Activated CD8-positive, alpha-beta memory T cell treated with anti-CD3 and anti-CD28 coated beads, Interleukin-2, amount 50 U/mL, for 1 hour (primary cell): ENCODE results near the gene SUSD6.
"Not testable (repeated sequence)": the region's sequence is repeated elsewhere in the genome, so short reads cannot be mapped to it uniquely, and the experiment has no call there.

ENCODE experiments used
- DNase-seq: peaks from one replicate; pipeline ENCODE4 v3.0.0-alpha.2; 2020; ENCODE audit errors: extremely low read depth

The SUSD6 gene

GRCh38 chr14:69712599-69713088, 101.2 kb downstream of the SUSD6 start:
- no peak for DNase-seq

DNA sequence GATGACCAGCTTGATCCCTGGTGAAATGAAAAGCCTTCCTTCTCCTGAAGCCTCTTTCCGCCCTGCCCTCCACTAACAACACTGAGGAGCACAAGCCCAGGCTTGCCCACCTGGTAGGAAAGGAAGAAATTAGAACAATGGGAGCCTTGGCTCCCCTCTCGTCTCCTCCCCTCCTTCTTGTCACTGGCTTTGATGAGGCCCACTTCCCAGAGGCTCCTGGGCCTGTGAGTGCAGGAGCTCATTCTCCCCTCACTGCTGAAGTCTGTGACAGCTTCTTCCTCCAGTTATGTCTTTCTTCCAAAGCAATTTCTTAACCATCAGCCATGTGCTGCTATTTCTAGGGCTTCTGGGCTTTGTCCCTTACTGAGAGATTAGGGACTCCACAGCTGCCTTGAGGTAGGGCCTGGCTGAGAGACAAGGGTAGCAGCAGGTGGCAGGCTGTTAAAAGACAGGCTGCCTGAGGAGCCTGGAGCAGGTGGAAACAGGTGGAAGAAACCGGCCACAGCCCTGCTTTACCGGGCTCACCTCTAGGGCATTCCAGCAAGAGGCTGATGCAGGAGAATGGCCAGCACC, 101.9 kb downstream of the SUSD6 start:
- no peak for DNase-seq

GRCh38 chr14:69713993-69714679, 102.7 kb downstream of the SUSD6 start:
- no peak for DNase-seq

DNA sequence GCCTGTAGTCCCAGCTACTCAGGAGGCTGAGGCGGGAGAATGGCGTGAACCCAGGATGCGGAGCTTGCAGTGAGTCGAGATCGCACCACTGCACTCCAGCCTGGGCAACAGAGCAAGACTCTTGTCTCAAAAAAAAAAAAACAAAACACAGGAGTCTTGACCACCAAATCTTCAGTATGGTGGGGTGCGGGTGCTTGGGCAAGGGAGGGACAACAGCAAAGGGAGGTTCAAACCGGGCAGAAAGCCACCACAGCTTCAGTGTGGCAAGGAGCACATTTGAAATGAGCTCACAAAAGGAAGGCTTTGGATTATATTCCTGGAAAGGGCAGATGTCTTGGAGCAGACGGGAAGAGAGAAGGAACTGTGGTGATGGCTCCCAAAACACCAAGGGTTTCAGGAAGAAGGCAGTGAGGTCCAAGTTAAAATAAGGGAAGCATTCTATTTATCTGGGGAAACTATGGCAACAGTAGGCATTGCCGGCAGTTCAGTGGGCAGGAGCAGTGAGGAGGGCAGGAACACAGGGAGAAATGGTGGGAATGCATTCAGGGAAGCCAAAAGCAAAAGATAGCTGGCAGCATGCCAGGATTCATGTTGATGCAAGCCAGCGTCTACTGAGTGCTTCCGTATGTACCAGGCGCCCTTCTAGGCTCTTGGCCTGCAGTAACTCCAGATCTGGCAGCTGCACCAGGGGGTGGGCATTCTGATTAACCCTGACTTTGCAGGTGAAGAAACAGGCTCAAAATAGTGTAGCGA, 104.5 kb downstream of the SUSD6 start:
- no peak for DNase-seq

DNA sequence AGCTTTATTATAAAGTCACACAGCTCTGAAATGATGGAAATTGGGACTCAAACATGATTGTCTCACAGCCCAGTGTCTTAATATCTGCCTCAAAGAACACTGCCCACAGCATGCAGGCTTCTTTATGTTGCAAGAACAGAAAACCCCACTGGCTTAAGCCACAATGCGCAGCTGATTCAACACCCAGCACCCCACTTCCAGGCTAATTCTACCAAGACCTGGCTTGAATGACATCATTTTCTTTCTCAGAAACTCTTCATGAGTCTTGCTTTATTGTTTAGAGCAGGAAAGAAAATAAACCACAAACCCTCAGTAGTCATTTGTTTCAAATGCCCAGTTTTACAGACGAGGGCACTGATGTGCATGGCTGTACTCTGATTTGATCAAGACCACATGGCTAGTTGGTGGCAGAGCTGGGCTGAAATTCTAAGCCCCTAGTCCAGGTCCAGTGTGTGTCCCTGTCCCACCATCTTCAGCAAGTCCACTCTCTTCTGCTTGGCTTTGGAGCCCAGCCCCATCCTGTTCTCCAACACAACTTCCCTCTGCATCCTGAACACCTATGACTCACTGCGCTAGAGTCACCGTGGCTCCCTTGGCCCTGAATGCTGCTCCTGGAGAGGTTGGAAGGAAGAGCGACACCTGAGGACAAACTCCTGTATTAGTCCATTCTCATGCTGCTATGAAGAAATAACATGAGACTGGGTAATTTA, 105.2 kb downstream of the SUSD6 start:
- no peak for DNase-seq

GRCh38 chr14:69718614-69719013, 107.2 kb downstream of the SUSD6 start:
- DNase-seq = not testable (repeated sequence)

GRCh38 chr14:69719501-69719951, 108.1 kb downstream of the SUSD6 start:
- no peak for DNase-seq

- DNase-seq = no peak
These were observed 109.5 kb downstream of the SUSD6 start for GRCh38 chr14:69720912-69721311.

DNA sequence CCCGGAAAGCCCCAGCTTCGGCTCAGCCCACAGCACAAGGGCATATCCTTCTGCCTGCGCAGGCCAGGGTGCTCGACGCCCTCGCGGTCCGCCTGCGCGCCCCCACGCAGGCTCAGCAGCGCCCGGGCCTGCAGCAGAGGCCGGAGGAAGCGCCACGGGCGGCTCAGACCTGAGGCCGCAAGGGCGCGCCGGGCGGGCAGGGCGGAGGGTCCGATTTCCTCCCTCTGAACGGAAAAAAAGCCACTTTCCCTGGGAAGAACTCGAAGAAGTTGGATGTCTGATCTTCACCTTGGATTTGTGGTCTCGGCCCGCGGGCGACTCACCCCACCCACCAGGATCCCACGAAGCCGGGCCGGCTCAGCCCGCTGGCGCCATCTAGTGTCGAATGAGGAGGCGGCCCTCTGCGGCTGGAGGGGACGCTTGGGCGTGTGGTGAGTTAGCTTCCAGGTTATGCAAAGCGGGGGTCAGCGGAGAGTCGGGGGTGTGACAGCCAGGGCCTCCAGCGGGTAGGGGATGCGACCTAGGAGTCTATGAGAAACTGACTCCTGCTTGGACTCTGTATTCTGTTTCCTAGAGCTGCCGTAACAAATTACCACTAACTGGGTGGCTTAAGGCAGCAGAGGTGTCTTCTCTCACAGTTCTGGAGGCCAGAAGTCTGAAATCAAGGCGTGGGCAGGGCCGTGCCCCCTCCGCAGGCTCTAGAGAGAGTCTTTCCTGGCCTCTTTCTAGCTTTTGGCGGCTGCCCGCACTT, 115.5 kb downstream of the SUSD6 start:
- DNase-seq = peak; percentile 47

DNA sequence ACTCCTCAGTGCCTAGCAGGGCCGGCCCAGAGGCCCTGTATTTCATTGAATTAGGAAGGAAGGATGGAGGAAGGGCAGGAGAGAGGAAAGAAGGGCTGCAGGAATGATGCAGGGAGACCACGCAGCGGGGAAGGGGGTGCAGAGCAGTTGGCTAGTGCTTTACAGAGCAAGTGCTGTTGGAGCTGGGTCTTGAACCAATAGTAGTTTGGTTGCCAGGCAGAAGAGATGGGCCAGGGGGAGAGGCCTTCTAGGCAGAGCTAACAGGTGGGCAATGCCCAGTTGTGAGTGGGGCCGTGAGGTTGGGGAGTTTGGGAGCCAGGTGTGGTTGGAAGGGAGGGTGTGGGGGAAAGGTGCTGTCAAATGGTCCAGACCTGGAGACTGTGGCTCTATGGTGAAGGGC, 116.5 kb downstream of the SUSD6 start:
- DNase-seq = no peak

DNA sequence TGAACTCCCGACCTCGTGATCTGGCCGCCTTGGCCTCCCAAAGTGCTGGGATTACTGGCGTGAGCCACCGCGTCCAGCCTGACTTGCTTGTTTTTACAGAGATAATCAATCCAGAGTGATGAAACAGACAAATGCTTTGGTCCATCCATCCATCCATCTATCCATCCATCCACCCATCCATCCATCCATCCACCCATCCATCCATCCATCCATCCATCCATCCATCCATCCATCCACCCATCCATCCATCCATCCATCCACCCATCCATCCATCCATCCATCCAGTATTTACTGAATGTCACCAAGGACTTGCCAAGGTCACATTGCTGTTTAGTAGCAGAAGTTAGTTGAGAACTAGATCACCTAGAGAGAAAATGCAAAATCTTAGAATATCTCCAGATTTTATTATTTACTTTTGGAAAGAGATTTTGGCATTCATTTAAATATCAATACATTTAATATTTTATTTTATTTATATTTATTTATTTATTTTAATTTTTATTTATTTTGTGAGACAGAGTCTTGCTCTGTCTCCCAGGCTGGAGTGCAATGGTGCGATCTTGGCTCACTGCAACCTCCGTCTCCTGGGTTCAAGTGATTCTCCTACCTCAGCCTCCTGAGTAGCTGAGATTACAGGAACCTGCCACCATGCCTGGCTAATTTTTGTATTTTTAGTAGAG, 120.7 kb downstream of the SUSD6 start:
- DNase-seq = not testable (repeated sequence)

- not testable (repeated sequence) for DNase-seq
These were observed 125.0 kb downstream of the SUSD6 start for GRCh38 chr14:69736405-69736804.

DNA sequence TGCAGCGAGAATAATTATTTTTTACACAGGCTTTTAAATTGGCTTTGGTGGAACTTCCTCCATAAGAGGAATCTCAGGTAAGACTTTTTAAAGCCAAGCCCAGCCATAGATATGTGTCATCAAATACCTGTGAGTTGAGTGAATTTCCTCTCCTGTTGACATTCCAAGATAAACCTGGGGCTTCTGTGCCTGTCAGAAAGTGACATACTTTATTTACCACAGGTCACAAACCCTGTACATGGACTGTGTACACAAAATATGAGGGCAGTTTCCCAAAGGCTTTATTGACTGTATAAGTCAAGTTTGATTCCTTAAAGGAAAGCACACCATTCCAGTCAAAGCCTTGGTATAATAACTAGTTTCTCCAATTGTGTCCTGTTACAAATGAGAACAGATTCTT, 129.7 kb downstream of the SUSD6 start:
- DNase-seq = no peak

DNA sequence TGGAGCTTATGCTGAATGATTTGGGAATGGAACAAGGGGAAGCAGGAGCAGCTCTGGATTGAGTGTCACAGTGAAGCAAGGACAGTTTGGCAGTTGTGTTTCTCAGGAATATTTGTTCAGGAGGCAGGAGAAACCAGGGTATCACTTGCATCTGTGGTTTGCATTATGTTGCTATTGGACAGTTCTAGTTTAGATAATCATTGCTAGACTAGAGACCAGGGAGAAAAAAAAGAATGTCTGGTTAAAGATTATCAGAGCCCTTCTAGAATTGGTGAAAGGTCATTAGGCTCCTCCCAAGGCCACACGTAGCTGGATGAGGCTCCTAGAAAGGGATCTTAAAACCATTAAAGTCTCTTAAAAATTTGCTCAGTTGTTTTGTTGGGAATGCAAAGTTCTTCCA, 138.6 kb downstream of the SUSD6 start:
- DNase-seq = no peak

GRCh38 chr14:69750495-69750894, 139.1 kb downstream of the SUSD6 start:
- no peak for DNase-seq

DNA sequence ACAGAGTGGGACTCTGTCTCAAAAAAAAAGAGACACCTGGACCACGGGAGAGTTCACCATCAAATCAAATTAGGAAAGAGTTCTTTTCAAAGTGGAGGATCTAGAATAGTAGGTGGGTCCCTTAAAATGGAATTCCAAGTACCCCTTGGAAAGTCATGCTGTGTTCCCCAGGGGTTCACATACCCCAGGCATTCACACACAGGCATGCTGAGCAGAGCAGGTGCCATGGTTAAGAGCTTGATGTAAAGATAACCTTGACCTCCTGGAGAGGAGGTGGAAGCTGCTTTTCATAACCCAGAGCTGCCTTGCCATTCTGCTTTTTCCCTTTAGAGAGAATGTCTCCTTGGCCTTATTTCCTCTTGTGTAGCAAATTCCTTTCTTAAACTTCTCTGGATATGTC, 141.4 kb downstream of the SUSD6 start:
- no peak for DNase-seq

DNA sequence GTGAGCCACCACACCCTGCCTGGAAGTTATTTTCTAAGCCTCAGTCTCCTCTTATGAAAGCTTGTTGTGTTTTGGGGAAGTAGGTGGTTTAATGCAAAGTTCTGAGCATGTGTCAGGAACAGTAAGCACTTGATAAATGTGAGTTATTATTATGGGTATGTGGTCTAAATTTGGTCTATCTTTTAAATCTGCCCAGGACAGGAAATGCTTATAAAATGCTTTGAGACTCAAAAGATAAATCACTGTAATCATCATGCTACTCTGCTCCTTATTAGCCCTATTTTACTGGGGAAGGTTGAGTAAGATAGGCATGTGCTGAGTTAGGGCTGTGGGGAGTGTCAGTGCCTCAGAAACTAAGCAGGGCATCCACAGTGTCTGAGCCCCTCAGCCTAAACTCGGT, 142.5 kb downstream of the SUSD6 start:
- no peak for DNase-seq

DNA sequence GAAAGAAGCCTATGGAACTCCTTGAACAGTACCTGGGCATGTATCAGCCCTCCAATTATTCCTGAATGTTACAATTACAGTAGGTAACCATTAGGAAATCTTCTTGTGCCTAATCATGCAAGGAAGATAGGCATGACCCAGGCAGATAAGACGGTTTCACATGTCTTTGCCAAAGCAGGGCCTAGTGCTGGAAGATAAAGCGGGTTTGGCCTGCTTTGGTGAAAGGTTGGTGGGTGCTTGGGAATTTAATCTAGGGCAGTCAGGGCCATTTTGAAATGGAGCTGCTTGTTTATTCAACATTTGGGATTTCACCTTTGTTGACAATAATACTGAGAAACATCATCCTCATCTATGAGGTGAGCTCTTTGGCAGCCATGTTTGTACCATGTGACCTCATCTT, 143.1 kb downstream of the SUSD6 start:
- DNase-seq = no peak

DNA sequence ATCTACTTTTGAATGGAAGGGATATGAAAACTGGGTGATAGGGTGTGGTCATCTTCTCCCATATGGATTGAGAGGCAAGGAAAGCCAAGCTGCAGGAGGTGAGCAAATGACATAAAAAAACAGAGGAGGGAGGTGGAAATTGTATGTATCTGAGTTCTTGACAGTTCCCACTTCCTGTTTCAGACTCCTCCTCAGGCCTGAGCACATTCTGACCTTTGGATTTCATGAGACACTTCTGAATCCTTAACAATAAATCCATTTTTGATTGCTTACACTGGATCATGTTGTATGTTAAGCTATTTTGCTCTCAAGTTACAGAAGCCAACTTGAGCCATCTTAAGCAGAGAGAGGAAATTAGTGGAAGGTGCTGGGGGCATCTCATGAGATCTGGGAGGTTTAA, 143.9 kb downstream of the SUSD6 start:
- no peak for DNase-seq

- DNase-seq = no peak
These were observed 144.4 kb downstream of the SUSD6 start for GRCh38 chr14:69755784-69756183.

- no peak for DNase-seq
These were observed 144.9 kb downstream of the SUSD6 start for GRCh38 chr14:69756298-69756697.
